ENCODE measurements around the gene RHCG. TPM values are rescaled to one million over a fixed set of nuclear protein-coding genes. Genes with fewer than 3 reads are reported as not detected.

RHCG gene
- total and polyA plus RNA-seq, 2 of the 4 experiments (the other 2 are of a cell fraction): not detected

DNA sequence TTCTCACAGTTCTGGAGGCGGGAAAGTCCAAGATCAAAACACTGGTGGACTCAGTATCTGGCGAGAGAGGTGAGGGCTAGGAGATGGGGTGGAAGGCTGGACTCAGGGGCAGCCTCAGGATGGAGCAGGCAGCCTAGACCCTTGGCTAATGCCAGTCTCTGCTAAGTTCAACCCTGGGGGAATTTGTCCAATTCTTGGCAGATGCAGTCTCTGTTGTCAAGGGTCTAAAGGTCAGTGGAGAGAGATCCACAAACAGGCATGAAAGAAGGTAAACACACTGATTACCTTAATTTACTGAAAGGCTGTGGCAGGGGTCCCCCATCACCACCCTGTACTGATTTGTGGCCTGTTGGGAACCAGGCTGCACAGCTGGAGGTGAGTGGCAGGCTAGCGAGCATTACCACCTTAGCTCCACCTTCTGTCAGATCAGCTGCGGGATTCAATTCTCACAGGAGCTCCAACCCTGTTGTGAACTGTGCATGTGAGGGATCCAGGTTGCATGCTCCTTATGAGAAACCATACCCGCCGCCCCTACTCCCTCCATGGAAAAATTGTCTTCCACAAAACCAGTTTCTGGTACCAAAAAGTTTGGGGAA lies 32.5 kb upstream of the RHCG start:
- Histone ChIP-seq H4K20me1 (ENCODE audit: insufficient read depth, low read length) (no peaks in the 10 kb centered on the region), H2BK120ac (ENCODE audit: low read depth, low read length) (no peak overlapping the region), H4K91ac (ENCODE audit: insufficient read depth, low read depth, low read length) (no peak overlapping the region), H3K9me3 (ENCODE audit: control insufficient read depth, insufficient read depth, low read length) (no peaks in the 10 kb centered on the region), H3K4ac (ENCODE audit: low read depth, low read length) (no peak overlapping the region), H3K4me3 (ENCODE audit: insufficient read depth, low read depth, low read length) (no peak overlapping the region), H2BK20ac (ENCODE audit: low read depth, low read length) (no peak overlapping the region), H4K8ac (ENCODE audit: low read depth in 2 of 2, low read length in 2 of 2) (no peak overlapping the region), H3K23ac (ENCODE audit: low read depth, low read length) (no peak overlapping the region), H3K79me1 (ENCODE audit: low read depth in 1 of 2, low read length in 2 of 2) (no peaks in the 10 kb centered on the region), H4K5ac (ENCODE audit: low read depth, low read length) (no peak overlapping the region), H3K9me1 (ENCODE audit: insufficient read depth, low read length) (no peaks in the 10 kb centered on the region), H2AK9ac (replicated peaks; ENCODE audit: low read depth, low read length, poor library complexity) (no peak overlapping the region), H3K4me1 (ENCODE audit: control insufficient read depth, insufficient read depth, low read length) (no peaks in the 10 kb centered on the region), H3K14ac (replicated peaks; ENCODE audit: low read depth, low read length) (no peak overlapping the region), H3K4me2 (ENCODE audit: low read depth, low read length) (no peak overlapping the region), H3K36me3 (ENCODE audit: control insufficient read depth, insufficient read depth, low read length) (no peaks in the 10 kb centered on the region), H3K56ac (ENCODE audit: extremely low read depth, insufficient read depth, low read length) (no peak overlapping the region), H3K9ac (ENCODE audit: low read depth, low read length) (no peak overlapping the region), H3K27ac (ENCODE audit: insufficient read depth, low read length) (no peak overlapping the region), H2AK5ac (ENCODE audit: low read depth, low read length) (no peak overlapping the region), H2BK15ac (ENCODE audit: low read depth, low read length) (no peak overlapping the region), H2BK5ac (ENCODE audit: low read depth, low read length, poor library complexity, severe bottlenecking) (no peak overlapping the region), H2AFZ (replicated peaks; ENCODE audit: low read length, poor library complexity) (no peak overlapping the region), H3K18ac (ENCODE audit: low read depth, low read length) (no peak overlapping the region), H3K27me3 (ENCODE audit: control insufficient read depth, insufficient read depth, low read length) (peaks cover 18% of the 10 kb centered on the region)
- in situ Hi-C loops (cut with MboI; ENCODE audit: low sequenced_read_pairs) (no loop called here), intact Hi-C loops (cut with micrococcal nuclease) (no loop called here), dilution Hi-C loops (cut with HindIII; ENCODE audit: low sequenced_read_pairs, unreplicated experiment) (no loop called here)
- ATAC-seq (ENCODE audit: low read depth): no peak
- CTCF ChIA-PET: no interaction called here
- WGBS, 2 experiments (ENCODE audit: extremely low coverage in 2 of 2, insufficient read length in 1 of 2): 50% methylated on average over 2 of the region's 6 CpGs; no CpG with 5 or more reads in 1 of the 2 experiments
- BruUV-seq (replicated peaks): no TSS peak
- POLR2A ChIA-PET (ENCODE audit: unreplicated experiment): no interaction called here
- no peak for TF ChIP-seq RCOR1 (IDR thresholded peaks at IDR 0.05; ENCODE audit: insufficient replicate concordance, low read length)
- TF ChIP-seq BHLHE40 (IDR thresholded peaks at IDR 0.05; ENCODE audit: low read depth, low read length): no peak
- TF ChIP-seq MAFK (IDR thresholded peaks at IDR 0.05; ENCODE audit: low read depth, low read length): no peak
- TF ChIP-seq, protein P1, sequence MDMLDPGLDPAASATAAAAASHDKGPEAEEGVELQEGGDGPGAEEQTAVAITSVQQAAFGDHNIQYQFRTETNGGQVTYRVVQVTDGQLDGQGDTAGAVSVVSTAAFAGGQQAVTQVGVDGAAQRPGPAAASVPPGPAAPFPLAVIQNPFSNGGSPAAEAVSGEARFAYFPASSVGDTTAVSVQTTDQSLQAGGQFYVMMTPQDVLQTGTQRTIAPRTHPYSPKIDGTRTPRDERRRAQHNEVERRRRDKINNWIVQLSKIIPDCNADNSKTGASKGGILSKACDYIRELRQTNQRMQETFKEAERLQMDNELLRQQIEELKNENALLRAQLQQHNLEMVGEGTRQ (IDR thresholded peaks at IDR 0.05; ENCODE audit: low read depth, low read length): no peak
- TF ChIP-seq RAD21 (IDR thresholded peaks at IDR 0.05; ENCODE audit: low read length): no peak
- TF ChIP-seq CTCF (conservative IDR thresholded peaks at IDR 0.05; ENCODE audit: low read depth, low read length): no peak
- TF ChIP-seq POLR2A (IDR thresholded peaks at IDR 0.05; ENCODE audit: low read depth, low read length): no peak
- no peak for TF ChIP-seq CEBPB (IDR thresholded peaks at IDR 0.05; ENCODE audit: low read depth, low read length)
- no peak for TF ChIP-seq RFX5 (IDR thresholded peaks at IDR 0.05; ENCODE audit: low read depth, low read length)
- TF ChIP-seq FOS (IDR thresholded peaks at IDR 0.05; ENCODE audit: low read depth, low read length): no peak
- TF ChIP-seq ELK1 (IDR thresholded peaks at IDR 0.05; ENCODE audit: borderline replicate concordance, low read depth, low read length): no peak
- no peak for TF ChIP-seq CHD1 (IDR thresholded peaks at IDR 0.05; ENCODE audit: low read depth, low read length)
- no peak for TF ChIP-seq NFE2L2 (IDR thresholded peaks at IDR 0.05; ENCODE audit: low read depth, low read length)
- no peak for TF ChIP-seq MAZ (IDR thresholded peaks at IDR 0.05; ENCODE audit: borderline replicate concordance, low read depth, low read length)
- no peak for TF ChIP-seq SMC3 (IDR thresholded peaks at IDR 0.05; ENCODE audit: low read depth, low read length)
- TF ChIP-seq MXI1 (IDR thresholded peaks at IDR 0.05; ENCODE audit: borderline replicate concordance, low read depth, low read length): no peak
- no peak for DNase-seq
